ENCODE results near the gene RALGPS2. TPM values are rescaled to one million over a fixed set of nuclear protein-coding genes. Genes with fewer than 3 reads are reported as not detected.
"Not testable (repeated sequence)": the region's sequence is repeated elsewhere in the genome, so short reads cannot be mapped to it uniquely, and the experiment has no call there.

RALGPS2 gene
- total and polyA plus RNA-seq, 7 donors, result 6.6 to 24.3 (median 14.3) TPM

- 32 to 70% methylated on average over 2 of the region's 2 CpGs for WGBS, 2 donors
- Histone ChIP-seq H3K36me3 (no peaks in the 10 kb centered on the region), H3K4me3 (no peak overlapping the region), H3K9me3 (no peaks in the 10 kb centered on the region), H3K27ac (no peak overlapping the region), H3K4me1 (peaks cover 0 to 8% (median 3%) of the 10 kb centered on the region in 4 donors), H3K27me3 (no peaks in the 10 kb centered on the region)
- intact Hi-C loops (cut with DNase I), result loop anchor here (1.0 to 10.0 kb wide), 3 partner anchors 28 to 448 kb away; partner anchors contain the start of gene RALGPS2
- TF ChIP-seq POLR2AphosphoS5 (IDR thresholded peaks at IDR 0.05), result no peak
- no peak for TF ChIP-seq CTCF (IDR thresholded peaks at IDR 0.05)
- no peak for TF ChIP-seq EP300 (IDR thresholded peaks at IDR 0.05)
- TF ChIP-seq POLR2A (IDR thresholded peaks at IDR 0.05), result no peak
- DNase-seq, result no peak
Observed at GRCh38 chr1:178752891-178753290, 27.8 kb downstream of the RALGPS2 start.

DNA sequence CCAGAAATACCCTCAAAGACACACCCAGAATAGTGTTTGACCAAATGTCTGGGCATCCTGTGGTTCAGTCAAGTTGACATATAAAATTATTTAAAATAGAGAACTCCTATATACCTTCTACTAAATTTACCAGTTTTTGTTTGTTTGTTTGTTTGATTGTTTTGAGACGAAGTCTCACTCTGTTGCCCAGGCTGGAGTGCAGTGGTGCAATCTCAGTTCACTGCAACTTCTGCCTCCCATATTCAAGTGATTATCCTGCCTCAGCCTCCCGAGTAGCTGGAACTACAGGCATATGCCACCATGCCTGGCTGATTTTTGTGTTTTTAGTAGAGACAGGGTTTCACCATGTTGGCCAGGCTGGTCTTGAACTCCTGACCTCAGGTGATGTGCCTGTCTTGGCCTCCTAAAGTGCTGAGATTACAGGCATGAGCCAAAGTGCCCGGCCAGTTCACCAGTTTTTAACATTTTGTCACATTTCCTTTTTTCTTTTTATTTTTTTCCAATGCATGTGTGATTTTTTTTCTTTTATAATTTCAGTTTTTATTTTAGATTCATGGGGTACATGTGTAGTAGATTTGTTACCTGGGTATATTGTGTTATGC lies 29.7 kb downstream of the RALGPS2 start:
- not testable (repeated sequence) for H3K4me3 ChIP-seq, H3K9me3 ChIP-seq, H3K4me1 ChIP-seq, H3K27me3 ChIP-seq, DNase-seq, H3K27ac ChIP-seq, H3K36me3 ChIP-seq
- WGBS, 2 donors, result 96% methylated on average over 3 of the region's 3 CpGs
- intact Hi-C loops (cut with DNase I), result loop anchor here (10.0 kb wide), 1 partner anchor 450 kb away; no protein-coding TSS in a partner anchor

DNA sequence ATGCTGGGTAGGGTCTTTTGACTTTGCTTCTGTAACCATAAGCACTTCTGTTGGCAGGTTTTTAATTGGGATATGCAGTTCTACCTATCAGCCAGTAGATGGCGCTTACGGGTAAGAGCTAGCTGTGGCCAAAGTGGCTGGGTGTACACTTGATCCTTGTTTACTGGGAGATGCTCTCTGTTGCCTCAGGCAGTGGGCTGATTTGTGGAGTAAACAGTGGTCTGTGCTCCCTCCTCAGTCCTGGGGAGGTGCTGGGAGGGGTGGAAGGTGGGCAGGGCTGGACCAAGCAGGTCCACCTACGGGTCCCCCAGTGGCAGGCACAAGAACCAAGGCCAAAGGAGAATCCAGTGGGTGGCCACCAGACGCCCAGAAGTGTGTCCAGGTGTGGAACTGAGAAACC lies 43.4 kb downstream of the RALGPS2 start:
- Histone ChIP-seq H3K4me1 (no peaks in the 10 kb centered on the region), H3K27ac (no peak overlapping the region), H3K4me3 (no peak overlapping the region), H3K36me3 (no peaks in the 10 kb centered on the region), H3K9me3 (peaks cover 0 to 8% (median under 1%) of the 10 kb centered on the region in 4 donors), H3K27me3 (no peaks in the 10 kb centered on the region)
- intact Hi-C loops (cut with DNase I), result no loop called here
- DNase-seq, result no peak
- 57 to 76% methylated on average over 4 of the region's 4 CpGs for WGBS, 2 donors
- TF ChIP-seq CTCF (IDR thresholded peaks at IDR 0.05), result peak in 3 of 4 experiments; percentile 28 to 70 (median 32)
- TF ChIP-seq POLR2A (IDR thresholded peaks at IDR 0.05), result no peak
- no peak for TF ChIP-seq EP300 (IDR thresholded peaks at IDR 0.05)

- H3K4me3 ChIP-seq, result no peak overlapping the region
- no peaks in the 10 kb centered on the region for H3K4me1 ChIP-seq
- no peaks in the 10 kb centered on the region for H3K27me3 ChIP-seq
- H3K9me3 ChIP-seq, result no peaks in the 10 kb centered on the region
- DNase-seq, result no peak
- no peak overlapping the region for H3K27ac ChIP-seq
- no peaks in the 10 kb centered on the region for H3K36me3 ChIP-seq
- TF ChIP-seq POLR2A (IDR thresholded peaks at IDR 0.05), result no peak
- TF ChIP-seq POLR2AphosphoS5 (IDR thresholded peaks at IDR 0.05), result no peak
- TF ChIP-seq EP300 (IDR thresholded peaks at IDR 0.05), result no peak
- no peak for TF ChIP-seq CTCF (IDR thresholded peaks at IDR 0.05)
- intact Hi-C loops (cut with DNase I), result loop anchor here (10.0 kb wide), 1 partner anchor 592 kb away; the partner anchor contains the start of gene AXDND1
- WGBS, 2 donors, result 82 to 89% methylated on average over 5 of the region's 5 CpGs
Observed at GRCh38 chr1:178772952-178773351, 47.9 kb downstream of the RALGPS2 start.

DNA sequence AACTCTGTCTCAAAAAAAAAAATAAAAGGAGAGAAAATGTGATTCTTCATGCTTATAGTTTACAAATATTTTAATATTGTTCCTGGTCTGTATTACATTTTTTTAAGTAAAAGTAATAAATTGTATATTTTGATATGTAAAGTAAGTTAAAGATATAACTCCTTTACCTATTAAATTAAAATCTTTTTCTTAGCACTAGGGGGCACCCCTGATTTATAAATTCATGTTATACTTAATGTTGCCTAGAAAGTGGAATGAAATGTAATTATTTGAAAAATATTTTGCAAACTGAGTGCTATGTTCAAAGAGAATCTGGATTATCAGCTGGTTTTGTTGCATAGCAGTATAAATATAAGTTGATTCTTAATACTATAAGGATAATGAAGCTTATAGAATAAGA lies 49.2 kb downstream of the RALGPS2 start:
- no peak for DNase-seq
- Histone ChIP-seq H3K4me1 (no peaks in the 10 kb centered on the region), H3K9me3 (no peaks in the 10 kb centered on the region), H3K27ac (no peak overlapping the region), H3K27me3 (no peaks in the 10 kb centered on the region), H3K4me3 (no peak overlapping the region), H3K36me3 (no peaks in the 10 kb centered on the region)
- peak in 2 of 4 experiments; percentile 32 to 34 for TF ChIP-seq CTCF (IDR thresholded peaks at IDR 0.05)
- TF ChIP-seq POLR2AphosphoS5 (IDR thresholded peaks at IDR 0.05), result no peak
- intact Hi-C loops (cut with DNase I), result loop anchor here (1.0 to 10.0 kb wide), 2 partner anchors 229 to 591 kb away; partner anchors contain the start of gene AXDND1

All from sigmoid colon (tissue), 7 donors.